Forelimb muscle (tissue), 1 donor: ENCODE data around the gene BAIAP2. TPM values are rescaled to one million over a fixed set of nuclear protein-coding genes. Genes with fewer than 3 reads are reported as not detected.

ENCODE experiments used
- DNase-seq: peaks from one replicate; pipeline ENCODE4 v3.0.0-alpha.2; 2013; ENCODE audit warnings: low read depth
- polyA plus RNA-seq: library from polyadenylated mRNA; unstranded; fragments of 120-200 nt; gene quantifications from one replicate; pipeline ENCODE4 v1.2.1, GENCODE V29; 2013; ENCODE audit not compliant: insufficient read length

BAIAP2 gene
- polyA plus RNA-seq, 1 donor, result 15.4 TPM

DNA sequence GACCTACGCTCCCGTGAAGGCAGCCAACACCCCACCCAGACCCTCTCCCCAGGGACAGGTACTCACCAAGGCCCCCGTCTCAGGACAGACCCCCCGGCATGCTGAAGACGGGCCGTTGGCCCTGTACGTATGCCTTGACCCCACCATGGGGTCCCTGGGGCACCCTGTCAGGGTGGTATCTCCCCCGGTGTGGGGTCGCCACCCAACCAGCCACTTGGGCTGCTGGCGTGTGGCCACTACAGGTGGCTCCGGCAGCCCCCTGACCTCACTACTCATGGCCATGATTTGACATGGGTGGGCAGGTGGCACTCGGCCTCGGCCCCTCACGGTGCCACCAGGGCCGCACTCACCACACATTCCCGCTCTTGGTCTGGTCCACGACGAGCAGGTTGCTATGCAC, 89.4 kb downstream of the BAIAP2 start:
- no peak for DNase-seq

DNA sequence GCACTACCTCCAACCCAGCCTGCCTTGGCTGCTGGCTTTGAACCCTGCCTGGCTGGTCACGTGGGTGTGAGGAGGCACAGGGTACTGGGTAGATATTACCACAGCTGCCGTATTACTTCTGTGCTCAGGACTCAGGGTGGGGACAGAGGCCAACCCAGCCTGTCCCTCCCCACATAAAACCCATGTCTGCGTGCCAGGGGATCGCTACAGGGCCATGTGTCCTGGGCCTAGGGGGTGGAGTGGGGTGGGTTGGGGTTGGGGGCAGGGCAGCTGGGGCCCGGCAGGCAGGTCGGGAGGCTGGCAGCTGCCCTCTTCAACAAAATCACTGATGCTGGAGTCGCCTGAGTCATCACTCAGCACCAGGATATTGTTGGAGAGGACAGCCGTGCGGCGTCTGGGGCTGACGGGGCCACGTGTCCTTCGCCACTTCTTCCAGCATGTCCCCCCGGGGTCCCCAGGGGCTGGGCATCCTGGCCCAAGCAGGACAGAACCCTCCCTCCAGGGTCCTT, 90.7 kb downstream of the BAIAP2 start:
- DNase-seq, result no peak

DNA sequence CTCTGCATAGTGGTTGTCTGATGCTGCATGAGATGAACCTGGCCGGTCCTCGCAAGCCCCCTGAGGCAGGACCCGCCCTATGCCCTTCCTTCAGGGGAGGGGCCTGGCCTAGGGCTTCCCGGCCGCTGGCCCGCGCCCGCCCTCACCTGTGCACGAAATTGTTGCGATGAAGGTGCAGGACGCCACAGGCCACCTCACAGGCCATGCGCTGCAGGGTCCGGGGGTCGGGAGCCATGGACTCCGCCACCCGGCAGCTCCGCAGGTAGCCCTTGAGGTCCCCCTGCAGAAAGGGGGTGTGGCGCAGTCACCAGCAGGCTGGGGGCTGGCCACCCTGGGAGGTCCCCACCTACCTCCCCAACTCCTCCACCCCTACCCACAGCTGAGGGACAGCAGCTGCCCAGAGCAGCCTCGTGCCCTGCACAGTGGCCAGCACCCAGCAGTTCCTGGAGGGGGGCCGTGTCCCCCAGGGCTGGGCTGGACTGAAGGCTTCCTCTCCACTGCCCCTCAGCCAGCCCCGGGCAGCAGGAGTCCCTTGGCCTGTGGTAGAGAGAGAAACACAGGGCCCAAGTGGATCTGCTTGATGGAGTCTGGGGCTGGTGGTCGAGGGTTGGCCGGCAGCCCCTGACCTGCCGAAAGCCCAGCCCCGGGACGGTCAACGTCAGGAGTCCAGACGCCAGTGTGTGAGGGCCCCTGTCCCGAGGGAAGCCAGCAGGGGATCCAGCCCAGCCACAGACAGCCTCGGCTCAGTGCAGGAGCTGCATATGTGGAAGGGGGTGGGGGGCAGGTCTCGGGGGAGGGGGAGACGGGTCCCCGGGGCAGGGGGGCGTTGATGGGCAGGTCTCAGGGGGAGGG, 91.6 kb downstream of the BAIAP2 start:
- no peak for DNase-seq

DNA sequence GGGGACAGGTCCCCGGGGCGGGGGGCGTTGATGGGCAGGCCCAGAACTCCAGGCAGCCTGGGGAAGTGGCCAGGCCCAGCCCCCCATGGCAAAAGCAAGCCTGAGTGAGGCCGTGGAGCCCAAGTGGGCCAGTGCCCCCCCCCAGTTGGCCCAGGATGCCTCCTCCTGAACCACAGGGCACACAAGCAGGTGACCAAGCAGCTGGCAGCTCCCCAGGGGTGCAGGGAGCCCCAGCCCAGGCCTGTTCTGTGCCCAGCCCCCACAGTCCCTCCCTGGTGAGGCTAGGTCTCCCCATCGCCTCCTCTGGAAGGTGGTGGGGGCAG, 92.1 kb downstream of the BAIAP2 start:
- DNase-seq, result no peak

DNA sequence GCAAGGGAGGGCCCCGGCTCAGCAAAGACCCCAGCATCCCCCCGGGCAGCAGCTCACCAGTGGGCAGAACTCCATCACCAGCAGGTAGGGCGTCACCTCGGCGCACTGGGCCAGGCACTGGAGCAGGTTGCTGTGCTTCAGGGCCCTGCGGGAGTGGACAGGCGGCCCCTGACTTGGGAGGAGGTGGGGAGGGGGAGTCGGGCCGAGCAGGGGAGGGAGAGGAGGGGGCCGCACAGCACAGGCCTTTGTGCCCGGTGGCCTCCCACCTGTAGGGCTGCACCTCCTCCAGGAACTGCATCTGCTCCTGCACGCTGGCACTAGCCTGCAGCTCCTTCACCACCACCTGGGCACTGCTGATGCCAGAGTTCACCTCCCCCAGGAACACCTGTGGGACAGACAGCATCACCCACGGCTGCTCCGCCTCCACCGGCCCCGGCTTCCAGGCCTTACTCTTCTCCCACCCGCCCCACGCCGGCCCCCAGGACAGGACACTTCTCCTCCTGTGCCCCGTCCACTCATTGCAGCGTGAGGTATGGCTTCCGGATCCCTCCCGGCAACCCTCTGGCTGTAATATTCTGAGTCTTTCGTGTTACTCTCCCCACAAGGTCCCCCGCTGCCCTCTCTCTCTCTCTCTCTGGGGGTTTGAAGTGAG, 92.7 kb downstream of the BAIAP2 start:
- DNase-seq, result no peak

DNA sequence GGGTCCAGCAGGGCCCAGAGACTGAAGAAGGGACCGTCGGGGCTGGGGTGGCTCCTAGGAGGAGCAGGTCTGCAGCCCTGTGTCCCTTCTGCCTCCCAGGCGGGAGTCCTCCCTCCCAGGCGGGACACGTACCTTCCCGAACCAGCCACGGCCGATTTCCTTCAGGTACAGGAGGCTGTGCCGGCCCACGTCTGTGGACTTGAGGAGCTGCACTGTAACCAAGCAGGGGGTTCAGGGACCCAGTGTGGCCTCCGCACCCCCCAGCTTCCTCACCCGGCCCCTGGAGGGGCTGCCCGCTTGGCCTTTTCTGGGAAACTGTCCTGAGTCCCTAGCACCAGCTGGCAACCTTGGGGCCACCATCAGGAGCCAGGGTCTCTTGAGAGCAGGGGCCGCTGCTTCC, 93.4 kb downstream of the BAIAP2 start:
- no peak for DNase-seq

DNA sequence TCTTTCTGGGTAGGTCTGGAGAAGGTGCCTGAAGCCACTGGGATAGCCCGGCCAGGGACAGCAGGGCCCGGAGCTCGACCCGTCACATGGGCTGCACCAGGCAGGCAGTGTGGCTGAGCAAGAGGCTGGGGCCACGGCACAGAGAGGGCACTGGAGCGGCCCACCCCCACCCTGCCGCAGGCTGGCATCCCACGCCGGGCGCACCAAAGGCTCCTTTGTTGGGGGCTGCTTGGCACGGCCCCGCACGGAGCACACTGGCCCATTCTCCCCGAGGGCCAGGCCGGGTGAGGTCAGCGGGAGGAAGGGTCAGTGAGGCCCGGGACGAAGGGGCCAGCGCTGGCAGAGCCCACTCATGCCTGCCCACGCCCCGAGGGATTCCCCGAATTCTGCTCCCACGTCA, 93.8 kb downstream of the BAIAP2 start:
- no peak for DNase-seq

DNA sequence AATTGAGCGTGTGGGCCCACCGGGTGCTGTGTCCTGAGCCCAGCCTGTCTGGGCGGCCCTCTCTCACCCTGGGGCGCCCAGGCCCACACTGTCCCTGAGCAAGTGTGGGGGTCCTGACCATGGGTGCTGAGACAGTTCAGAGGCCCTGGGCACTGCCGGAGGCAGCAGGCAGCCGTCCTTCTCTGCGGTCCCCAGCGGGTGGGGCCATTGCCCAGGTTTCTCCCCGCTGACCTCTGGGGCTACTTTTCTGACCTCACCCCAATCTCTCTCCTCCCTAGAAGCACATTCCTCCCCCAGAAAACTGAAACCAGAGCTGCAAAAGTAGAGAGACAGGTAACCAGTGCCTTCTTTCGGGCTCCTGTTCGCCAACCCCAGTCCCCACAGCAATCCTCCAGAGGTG, 94.3 kb downstream of the BAIAP2 start:
- no peak for DNase-seq

DNA sequence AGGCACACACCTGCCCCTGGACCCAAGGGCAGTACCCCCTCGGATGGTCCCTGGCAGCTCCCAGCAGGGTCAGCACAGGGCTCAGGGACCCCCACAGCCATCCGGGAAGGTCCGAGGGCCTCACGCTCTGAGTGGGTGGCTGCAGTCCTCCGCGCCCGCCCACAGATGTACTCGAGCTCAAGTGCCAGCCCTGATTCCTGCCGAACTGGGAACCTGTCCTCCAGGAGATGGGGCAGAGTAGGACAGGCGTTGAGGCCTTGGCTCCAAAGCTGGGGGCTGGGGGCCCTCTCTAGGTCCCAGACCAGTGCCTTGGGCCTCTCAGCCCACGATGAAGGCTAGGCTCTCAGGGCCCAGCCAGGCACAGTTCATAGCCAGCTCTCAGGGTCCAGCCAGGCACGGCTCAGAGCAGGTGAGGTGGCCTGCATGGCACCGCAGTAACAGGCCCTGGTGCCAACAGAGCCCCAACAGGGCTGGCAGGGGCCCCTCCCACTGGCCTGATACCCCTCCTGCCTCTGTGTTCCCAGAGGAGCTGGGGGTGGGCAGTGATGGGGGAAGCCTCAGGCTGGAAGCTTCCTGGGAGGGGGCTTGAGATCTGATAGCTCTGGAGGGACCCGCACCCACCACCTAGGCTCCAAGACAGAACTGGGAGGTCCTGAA, 94.9 kb downstream of the BAIAP2 start:
- DNase-seq, result no peak

DNA sequence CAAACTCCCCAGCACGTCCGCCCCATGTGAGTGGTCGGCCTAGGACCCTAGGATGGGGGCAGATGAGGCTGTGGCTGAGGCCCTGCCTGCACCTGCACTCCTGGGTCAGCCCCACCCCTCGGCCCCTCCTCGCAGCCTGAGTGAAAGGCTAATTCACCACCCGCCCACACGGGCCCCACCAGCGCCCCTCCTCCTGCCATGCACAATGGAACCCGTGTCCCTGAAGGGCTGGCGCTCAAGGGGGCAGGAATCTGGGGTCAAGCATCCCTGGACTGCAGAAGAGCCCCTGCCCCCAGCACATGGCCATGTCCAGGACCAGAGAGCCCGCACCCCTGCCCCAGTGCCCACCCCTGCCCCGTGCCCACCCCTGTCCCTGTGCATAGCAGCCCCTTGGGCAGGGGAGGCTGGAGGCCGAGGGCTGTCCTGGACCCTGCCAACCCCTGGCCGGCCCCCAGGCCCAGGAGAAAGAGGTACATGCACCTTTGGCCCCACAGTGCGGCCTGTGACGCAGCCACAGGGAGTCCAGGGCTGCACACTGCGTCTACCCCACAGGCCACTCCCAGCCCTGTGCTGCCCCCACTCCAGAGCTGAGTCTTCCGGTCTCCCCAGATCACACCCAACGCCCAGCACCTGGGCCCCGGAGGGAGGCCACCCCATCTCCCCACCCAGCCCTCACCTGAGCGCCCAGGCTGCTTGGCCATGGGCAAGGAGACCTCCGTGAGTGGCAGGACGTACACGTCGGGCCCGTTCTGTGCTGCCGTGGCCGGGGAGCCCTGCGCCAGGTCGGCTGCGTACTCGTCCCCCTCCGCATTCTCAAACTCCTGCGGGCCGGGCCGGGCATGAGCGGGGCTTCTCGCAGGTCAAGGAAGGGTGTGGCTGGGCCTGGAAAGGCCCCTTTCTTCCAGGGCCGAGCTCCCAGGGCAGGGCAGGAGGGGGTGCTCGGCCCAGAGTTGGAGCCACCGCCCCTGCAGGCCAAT, 95.7 kb downstream of the BAIAP2 start:
- no peak for DNase-seq

DNA sequence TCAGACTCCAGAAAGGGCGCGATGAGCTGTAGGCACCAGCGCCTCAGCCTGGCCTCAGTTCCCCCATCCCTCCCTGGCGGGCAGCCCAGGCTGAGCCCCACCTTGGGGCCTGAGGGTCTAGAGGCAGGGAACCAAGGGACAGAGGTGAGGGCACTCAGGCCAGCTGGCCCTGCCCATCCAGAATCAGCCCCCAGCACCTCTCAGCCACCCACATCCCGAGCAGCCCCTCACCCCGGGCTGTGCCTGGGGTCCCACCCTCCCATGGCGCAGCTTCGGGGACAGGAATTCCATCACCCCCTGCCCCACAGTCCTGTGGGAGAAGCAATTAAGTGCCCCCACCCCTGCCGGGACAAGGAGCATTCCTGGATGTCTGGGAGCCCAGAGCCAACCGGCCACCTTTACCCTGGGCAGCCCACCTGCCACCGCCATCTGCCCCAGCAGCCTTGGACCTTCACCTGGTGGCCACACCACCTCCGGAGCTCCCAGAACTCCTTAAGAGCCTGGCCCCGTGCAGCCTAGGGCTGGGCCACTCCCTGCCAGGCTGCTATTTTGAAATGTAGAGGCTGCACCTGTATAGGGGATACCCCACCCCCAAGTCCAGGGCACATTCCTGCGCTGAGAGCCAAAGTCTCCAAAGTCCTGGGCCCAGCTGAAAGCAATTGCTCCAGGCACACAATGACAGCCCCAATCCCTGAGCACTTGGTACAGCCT, 96.7 kb downstream of the BAIAP2 start:
- DNase-seq, result no peak

DNA sequence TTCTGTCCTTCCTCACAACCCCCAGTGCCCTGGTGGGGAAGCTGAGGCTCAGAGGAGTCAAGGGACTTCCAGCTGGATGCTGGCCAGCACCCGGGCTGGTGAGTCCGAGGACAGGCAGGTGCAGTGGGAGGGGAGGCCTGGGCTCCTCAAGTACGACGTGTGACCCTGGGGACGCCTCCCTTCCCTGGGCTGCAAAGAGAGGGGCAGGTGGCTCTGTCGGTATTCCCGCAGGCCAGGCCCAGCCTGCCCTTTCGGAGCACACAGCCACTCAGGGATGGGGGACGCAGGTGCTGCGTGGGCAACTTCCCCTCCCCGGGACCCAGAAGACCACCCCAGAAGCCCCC, 97.2 kb downstream of the BAIAP2 start:
- no peak for DNase-seq

DNA sequence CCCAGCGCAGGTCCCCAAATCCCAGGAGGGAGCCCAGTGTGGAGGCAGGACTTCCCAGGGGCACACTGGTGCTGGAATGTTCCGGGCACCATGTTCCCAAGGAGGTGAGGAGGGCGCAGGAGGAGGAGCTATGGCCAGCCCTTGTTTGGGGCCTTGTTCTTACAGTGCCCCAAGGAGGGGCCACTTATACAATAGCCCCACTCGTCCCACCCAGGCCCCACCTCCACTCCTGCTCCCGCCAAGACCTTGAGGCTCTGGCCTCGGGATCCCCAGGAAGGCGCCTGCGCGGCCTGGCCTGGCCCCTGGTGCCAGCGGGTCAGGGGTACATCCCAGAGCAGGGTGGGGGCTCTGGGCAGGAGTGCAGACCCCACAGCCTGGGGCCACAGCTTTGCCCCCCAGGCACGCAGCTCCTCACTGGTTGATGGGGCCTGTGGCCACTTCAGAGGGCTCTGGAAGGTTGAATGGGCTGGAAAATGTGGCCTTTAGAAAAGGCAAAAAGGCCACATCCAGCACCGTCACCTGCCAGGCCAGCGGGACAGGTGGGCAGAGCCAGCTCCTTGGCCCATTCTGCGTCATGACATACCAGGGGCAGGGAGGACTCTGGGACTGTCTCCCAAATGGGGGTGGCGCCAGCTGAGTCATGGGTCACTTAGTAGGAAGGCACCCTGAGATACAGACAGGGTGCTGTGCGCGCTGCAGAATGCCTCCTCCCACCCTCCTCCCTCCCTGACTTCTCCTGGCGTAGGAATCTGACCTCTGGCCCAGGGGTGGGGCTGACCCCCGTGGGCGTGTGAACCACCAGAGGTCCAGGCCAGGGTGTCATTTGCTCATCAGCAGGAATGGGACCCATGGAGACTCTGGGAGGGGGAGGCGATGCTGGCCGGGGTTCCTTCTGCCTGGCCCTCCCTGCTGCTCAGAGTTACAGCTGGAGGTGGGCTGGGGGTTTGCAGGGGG, 98.1 kb downstream of the BAIAP2 start:
- no peak for DNase-seq

DNA sequence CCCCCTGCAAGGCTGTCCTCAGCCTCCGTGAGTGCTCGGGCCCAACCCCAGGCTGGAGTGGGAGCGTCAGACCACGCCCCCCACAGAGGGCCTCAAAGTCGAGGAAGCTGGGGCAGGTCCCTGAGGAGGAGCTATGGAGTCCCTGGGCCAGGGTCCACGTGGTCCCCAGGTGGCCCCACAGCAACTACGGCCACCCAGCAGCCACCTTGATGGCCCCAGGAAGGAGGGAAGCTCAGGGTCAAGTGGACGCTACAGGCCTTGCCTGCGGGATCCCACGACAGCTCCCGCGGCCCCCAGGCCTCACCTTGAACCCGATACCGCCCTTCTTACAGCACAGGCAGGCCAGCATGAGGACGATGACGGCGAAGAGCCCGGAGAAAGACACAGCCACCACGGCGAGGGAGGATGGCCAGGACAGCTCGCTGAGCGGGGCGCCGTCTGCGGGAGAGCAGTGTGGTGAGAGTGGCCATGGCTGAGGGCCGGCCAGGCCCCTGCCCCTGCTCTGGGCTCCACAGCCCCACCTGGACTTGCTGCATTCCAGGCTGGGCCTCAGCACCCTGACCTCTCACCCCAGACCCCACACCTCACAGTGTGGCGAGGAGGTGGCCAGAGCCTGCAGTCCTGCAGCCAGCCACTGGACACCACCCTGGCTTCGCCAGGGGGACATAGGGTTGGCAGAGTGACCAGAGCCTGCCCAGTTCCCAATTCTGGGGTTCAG, 99.3 kb downstream of the BAIAP2 start:
- no peak for DNase-seq

DNA sequence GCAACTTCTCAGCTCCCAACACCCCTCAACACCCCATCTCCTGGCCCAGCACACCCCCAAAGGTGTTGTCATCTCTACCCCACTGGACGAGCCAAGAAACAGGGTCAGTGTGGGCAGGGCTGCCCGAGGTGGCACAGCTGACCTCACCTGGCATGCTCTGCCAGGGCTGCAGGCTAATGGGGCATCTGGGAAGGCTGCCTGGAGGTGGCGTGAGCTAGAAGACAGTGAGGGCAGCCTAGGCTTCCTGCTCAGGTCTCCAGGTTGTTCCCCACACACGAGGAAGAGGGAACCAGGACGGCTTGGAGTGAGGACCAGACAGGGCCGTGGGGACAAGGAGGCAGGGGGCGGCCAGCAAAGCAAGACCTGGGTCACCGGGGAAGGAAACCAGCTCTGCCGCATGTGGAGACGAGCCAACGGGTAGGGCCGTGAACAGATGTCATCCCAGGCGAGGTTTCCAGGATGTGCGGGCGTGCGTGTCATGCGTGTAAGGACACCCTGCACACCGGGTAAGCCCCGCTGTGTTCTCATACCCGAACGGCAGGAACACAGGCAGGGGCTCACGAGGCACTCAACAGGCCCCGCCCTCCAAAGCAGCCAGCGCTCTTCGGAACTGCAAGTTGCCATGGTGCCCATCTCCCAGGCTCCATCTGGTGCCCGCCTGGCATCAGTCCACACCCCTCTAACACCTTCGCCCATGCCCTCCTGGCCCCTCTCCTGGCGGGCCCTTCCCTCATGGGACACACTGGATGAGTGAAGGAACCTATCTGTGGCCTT, 100.7 kb downstream of the BAIAP2 start:
- no peak for DNase-seq

DNA sequence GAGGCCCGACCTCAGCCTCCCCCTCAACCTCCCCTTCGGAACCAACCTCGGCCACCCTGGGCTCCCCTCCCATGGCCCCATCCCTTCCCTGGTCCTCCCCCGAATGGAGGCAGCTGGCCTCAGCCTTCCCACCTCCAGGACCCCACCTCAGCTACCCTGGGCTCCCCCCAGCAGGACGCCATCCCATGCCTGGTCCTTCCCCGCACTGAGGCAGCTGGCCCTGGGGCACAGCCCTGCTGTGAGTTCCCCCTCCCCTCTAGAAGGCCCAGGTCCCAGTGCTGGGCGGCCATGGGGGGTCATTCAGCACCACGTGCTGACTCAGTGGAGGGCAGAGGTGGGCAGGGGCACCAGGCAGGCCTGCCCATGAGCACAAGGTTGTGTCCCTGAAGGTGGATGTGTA, 101.4 kb downstream of the BAIAP2 start:
- DNase-seq, result no peak

DNA sequence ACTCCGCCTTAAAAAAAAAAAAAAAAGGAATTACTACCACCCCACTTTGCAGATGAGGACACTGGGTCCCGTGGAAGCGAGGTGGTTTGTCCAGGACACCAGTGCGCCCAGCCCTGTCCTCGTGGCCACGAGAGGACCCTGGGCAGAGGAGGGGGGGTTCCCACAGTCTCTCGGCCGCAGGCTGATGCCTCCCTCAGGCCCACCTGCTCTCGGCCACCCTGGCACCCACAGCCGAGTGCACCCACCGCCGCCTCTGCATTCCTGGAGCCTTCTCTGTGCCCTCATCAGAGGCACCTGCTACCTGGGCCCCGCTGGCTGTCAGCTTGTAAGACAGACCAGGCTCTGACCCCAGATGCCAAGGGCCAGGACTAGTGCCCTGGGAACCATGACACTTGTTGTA, 102.3 kb downstream of the BAIAP2 start:
- DNase-seq, result no peak

DNA sequence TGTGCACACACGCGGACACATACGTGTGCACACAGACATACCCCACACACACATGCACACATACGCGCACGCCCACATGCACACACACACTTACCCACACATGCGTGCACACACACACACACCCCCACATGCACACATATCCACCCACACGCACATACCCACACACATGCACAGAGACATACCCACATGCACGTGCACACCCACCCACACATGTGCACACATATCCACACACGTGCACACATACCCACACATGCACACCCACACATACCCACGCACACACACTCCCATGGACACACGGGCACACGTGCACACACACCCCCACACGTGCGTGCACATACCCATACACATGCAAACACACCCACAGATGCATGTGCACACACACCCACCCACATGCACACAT, 103.1 kb downstream of the BAIAP2 start:
- DNase-seq, result no peak

DNA sequence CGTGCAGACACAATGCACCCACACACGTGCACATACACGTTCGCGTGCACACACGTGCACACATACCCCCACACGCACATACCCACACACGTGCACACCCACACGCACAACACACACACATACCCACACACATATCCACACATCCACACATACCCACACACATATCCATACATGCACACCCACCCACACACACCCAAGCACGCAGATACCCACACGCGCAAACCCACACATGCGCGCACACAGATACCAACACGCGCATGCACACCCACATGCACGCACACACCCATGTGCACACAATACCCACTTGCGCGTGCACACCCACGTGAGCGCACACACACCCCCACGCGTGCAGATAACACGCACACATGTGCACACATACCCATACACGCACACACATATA, 103.5 kb downstream of the BAIAP2 start:
- no peak for DNase-seq
